ENCODE results near the gene SIX4.
"Not testable (repeated sequence)": the region's sequence is repeated elsewhere in the genome, so short reads cannot be mapped to it uniquely, and the experiment has no call there.

SIX4 gene

DNA sequence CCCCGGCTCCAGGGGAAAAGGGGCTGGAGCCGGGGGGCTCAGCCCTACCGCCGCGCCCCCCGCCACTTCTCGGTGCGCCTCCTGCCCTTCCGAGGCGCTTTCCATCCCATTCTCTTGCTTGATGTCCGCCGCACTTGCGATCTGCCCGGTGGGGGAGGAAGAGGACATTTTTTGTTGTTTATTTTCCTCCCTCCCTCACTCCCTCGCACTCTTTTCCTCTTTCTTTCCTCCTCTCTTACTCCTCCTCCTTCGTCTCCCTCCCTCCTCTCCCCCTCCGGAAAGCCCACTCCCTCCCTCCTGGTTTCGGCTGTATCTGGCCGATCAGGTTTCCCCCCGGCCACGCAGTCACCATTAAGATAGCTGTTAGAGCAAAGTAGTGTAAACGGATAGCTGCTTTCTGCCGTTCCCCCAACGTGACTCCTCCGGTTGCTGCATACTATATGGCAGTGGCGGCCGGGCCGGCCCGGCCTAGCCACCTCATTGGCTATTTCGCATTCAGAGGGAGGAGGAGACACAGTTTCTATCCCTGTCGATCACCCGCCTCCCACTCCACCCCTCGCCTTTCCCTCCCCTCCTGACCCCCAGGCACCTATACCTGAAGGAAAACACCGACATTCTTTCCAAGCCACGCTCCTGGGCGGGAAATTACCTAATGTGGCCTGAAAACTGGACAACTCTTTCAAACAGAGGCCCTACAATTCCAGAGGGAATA, at the start of gene SIX4:
TSS of gene SIX4 (minus strand) at position 445 of the 712 bp plus-strand sequence. CDS start at position 168, 277 bp downstream.
- DNase-seq (ENCODE audit: low read depth, low spot score), result no peak

DNA sequence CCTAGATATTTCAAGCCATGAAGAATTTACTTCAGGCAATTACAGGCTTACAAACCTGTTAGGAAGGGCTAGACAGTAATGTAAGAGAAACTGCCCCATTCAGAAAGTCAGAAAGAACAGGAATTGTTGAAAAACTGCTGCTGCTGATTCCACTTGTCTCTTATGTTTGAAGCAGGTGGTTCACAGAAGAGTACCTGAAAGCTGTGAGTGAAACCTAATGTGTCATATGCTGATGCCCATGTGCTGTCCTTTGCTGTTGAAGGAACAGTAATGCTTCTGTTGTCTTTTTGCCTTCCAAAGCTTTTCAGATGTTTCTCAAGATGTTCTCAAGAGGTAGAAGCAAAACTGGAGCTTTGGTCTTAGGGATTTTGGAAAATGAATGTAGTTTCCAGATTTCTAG, 49.4 kb upstream of the SIX4 start:
- no peak for DNase-seq (ENCODE audit: low read depth, low spot score)

DNA sequence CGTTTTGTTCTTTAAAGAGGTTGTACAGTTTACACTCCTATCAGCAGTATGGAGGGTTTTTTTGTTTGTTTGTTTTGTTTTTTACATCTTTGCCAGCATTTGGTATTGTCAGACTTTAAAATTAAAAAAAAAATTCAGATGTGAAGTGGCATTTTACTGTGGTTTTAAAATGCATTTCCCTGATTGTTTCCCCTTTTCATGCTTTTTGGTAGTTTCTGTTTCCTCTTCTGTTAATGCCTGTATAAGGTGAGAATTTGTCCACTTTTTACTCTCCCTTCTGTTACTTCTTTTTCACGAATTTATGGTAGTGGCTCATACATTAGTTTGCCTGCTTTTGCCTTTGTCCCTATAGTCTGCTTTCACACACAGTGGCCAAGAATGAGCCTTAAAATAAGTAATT, 47.0 kb upstream of the SIX4 start:
- DNase-seq (ENCODE audit: low read depth, low spot score), result no peak

DNA sequence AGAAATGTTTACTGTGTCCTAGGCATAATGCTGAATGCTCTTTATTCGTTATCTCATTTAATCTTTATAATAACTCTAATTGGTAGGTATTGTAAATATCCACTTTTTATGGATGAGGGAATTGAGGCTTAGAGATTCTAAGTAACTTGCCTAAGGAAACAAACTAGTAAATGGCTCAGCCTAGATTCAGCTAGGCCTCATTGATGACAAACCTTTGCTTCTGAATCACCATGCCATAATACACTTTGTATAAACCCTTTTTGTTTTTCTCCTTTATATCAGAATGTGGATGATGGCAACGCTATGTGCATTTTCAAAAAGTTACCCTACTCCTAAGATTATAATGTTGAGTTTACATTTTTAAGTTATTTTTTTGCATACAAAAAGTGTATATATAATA, 44.5 kb upstream of the SIX4 start:
- no peak for DNase-seq (ENCODE audit: low read depth, low spot score)

DNA sequence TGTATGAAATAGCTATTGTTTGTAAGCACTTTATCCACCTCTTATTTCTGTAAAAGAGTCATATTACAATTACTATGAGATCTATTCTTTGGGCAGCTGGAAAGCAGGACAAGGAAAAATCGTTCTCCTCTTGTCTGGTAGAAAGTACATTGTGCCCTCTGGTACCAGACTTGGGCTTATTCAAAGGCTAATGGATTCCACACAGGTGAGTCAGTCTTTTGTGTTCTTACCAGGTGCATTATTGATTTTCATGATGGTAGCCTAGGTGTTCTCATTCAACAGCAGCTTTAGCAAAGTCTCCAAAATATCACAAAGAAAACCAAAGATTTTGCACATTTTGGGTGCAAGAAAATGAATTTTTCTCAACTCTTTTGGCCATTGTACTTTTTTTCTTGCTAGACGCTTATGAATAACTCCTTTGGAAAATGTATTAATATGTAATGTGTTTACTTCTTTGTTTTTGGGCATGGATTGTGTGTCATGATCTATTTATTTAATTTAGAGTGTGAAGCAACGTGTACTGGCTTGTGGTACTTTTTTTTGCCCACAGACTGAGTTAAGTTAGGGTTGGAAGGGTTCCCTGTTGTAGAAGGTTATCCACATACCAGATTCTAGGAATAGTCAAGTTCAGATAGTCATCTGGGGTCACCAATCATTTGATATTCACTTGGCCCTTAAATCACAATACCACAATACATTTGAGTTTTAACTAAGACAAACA, 36.7 kb upstream of the SIX4 start:
- DNase-seq (ENCODE audit: low read depth, low spot score), result no peak

DNA sequence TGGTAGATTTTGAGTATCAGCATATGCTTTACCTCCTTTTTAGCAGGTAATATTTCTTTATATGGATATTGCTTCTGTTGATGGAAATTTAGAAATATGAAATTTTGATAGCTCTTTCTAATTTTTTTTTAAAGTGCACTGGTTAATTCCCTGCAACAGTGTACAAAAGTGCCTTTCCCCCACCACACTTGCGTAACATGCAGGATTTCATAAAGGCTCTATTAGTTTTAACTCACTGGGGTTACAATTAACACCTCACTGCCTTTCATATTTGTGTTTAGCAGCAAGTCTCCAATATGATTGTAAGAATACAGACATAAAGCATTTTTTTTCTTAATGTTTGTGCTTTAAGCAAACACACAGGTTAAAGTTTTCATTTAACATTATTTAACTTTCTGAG, 36.1 kb upstream of the SIX4 start:
- DNase-seq (ENCODE audit: low read depth, low spot score), result no peak

DNA sequence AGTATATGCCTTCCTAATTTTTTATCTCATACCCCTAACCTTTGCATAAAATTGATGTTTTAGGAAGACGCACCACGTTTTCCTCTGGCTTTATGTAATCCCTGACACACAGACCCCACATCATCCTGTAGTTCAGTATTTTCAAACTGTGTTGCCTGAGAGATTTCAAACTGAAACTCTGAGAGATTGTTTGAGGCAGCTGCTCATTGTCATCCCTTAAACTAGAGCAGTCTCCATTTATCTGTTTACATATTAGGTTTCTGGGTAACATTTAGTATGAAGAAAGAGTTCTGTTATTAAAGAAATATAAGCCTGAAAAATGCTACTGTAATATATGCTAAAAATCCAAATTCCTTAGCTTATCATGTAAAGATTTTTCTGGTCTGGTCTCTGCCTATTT, 34.7 kb upstream of the SIX4 start:
- no peak for DNase-seq (ENCODE audit: low read depth, low spot score)

DNA sequence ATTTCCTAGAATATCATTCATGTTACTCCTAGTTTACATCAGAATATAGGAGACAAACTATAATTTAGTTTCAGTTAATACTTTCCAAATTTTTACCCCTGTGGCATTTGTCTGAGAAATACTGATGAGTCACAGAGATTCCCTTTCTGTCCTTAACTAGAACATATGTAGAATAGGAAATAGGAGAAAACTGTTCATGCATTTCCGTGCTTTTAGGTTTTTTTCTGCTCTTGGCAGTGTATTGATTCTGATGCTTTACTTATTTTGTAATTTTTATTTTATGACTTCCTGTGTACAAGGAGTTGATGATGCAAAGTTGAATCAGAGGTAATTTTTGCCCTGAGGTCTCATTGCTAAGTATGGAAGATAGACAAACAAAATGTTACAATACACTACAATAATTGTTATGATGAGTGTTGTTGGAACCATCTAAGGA, 33.4 kb upstream of the SIX4 start:
- DNase-seq (ENCODE audit: low read depth, low spot score), result no peak

DNA sequence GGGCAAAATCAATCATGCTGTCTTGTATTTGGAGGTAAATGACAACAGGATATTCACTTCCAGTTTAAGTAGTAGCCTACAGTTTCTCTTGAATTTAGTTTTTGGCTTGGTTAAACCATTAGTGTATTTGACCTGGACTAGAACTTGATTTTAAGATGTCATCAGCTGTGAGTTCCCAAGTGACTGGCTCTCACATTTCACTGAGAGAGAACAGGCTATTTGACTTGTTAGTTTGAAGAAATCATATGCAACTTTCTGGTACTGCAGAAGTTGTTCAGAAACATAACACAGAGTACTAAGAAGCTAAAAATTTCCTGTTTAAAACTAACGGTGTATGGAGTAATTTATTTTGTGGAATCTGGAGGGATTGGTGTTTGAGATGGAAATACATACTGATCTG, 32.7 kb upstream of the SIX4 start:
- no peak for DNase-seq (ENCODE audit: low read depth, low spot score)

DNA sequence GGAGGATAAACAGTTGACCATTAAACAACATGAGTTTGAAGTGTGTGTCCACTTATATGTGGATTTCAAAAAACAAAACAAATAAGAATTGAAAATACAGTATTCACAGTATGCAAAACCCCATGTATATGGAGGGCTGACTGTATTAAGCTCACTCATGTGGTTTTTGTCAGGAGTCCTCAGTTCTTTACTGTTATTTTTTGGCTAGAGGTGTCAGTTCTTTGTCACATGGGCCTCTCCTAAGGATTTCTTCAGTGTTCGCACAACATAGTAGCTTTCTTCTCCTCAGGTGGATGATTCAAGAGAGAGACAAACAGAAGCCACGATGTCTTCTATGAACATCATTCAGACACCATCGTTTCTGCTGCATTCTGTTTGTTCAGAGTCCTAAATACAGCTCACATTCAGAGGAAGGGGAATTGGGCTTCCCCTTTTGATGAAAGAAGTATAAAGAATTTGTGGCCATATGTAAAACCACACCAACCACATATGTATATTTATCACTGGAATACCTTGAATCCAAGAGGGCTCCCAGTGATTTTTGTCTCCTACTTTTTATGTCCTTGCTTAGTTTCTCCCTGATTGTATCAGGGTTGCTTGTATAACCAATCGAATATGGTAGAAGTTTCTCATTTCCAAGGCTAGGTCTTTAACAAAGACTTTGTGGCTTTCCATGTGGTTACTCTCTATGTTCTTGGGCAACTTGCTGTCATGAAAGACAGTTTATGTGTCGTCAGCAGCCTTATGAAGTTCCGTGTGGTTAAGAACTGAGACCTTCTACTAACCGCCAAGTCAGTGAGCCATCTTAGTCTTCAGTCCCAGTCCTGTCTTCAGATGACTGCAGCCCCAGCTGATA, 29.3 kb upstream of the SIX4 start:
- peak; percentile 18 for DNase-seq (ENCODE audit: low read depth, low spot score)

DNA sequence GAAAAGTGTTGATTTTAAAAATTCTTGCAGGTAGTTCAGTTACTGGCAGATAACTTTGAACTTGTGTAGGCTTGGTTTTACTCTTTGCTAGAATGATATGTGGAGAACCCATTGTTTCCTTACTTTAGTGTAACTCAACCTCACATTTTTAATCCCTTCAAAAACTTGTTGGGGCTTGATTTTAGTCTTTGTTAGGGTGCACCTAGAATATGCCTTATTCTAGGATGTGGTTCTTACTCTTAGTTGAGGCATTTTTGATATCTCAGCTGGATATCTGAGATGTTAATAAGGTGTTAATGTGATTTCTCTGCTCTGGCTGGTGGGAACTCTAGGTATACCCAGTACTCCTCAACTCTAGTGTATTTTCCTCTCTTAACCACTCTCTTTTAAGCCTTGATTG, 20.4 kb upstream of the SIX4 start:
- no peak for DNase-seq (ENCODE audit: low read depth, low spot score)

DNA sequence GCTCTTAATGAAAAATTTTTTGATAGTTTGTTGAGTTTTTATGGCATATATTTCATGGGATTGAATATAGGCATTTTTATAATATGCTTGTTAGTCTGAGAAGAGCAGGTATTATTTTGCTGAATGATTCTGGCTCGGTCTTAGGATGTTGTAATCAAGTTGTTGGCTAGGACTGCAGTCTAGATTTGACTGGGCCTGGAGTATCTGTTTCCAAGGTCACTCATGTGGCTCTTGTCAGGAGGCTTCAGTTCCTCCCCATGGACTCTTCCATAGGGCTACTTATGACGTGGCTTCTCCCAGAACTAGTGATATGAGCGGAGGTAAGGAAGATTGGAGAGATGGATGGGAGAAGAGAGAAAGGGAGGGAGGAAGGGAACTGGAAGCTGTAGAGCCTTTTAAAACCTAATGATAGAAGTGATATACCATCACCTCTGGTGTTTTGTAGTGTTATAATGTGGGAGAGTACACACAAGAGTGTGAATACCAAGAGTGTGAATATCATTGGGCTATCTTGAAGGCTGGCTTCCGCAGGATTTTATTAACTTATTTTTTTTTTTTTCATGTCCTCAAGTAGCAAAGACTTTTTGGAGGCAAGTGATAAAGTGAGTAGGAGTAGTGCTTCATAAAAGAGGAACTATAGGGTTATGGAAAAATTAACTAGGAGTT, 14.8 kb upstream of the SIX4 start:
- no peak for DNase-seq (ENCODE audit: low read depth, low spot score)

DNA sequence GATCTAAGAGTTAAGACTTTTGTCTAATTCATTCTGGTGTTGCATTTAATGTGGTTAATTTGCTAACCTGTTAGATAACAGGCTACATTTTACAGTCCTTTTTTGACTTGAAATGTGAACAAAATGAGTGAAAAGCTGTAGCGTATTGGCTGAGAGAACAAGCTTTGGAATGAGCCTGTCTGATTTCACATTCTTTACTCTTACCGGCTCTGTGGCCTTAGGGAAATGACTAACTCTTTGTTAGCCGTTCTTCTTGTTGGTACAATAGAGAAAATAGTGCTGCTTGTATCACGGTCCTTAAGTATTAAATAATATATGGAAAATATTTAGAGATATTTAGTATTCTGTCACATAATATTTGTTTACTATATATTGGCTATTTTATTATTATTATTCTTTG, 12.3 kb upstream of the SIX4 start:
- no peak for DNase-seq (ENCODE audit: low read depth, low spot score)

DNA sequence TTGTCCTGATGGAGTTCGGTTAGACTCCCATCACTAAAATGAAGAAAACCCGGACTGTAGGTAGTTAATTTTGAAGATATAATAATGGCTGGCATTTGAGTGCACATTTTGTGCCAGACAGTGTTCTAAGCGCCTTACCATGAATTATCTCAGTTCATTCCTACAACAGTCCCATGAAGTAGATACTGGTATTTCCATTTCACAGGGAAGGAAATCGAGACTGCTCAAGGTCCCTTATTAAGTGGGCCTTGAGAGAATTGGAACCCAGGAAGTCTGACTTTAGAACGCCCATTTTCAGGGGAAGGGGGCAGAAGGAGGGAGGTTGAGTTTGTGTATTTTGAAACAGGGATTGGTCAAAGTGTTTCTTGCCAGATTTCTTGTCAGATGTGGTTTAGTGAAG, 11.3 kb upstream of the SIX4 start:
- no peak for DNase-seq (ENCODE audit: low read depth, low spot score)

DNA sequence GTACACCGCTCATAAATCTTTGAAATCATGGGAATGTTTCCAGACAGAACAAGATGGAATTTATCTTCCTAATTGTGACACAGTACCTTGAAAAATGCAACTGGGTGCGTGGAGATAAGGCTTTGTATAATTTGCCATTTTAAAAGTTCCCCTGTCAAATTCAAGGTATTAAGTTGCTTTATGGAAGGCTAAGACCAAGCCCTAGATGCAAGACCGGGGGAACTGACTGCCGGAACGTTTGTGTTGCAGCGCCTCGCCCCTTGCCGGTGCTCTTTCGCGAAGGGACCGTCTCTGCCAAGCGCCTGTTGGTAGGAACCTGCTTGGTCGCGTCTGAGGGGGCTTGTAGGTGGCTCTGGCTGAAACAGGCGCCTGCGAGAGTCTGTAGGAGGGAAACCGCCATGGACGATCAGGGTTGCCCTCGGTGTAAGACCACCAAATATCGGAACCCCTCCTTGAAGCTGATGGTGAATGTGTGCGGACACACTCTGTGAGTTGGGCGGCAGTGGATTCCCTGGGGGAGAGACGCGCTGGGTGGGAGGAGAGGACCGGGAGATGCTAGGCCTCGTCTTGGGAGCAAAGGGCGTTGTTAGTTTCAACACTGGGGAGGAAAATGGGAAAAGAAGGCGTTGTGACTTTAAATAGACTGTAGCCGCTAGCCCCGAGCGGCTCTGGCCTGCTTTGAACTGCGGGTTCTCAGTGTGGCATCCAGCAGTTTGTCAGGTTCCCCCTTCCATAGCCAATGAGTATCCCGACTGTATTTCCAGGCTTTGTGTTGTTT, 10.5 kb upstream of the SIX4 start, which contains the start of gene MNAT1:
TSS of gene MNAT1 (plus strand) at position 297 of the 778 bp plus-strand sequence. CDS start at position 399, 102 bp downstream.
- peak; percentile 57 for DNase-seq (ENCODE audit: low read depth, low spot score)

DNA sequence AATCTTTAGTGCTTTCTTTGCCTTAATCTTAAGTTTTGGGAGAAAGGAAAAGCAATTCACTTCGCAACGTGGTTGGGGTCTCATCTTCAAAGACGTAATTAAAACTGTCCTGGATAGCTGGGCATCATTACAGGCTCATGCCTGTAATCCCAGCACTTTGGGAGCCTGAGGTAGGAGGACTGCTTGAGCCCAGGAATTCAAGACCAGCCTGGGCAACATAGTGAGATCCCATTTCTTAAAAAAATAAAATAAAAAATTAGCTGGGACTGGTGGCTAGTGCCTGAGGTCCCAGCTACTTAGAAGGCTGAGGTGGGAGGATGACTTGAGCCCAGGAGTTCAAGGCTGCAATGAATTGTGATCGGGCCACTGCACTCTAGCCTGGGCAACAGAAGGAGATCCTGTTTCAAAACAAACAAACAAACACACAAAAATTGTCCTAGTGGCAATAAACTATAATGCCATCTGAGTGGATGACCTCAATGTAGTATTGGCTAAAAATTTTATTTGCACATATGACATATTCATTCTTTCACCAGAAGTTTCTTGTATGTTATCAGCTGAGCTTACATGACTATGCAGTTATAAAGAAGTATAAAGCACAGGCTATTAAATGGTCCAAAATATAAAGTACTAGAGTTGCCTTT, 8.8 kb upstream of the SIX4 start:
- DNase-seq (ENCODE audit: low read depth, low spot score), result no peak

DNA sequence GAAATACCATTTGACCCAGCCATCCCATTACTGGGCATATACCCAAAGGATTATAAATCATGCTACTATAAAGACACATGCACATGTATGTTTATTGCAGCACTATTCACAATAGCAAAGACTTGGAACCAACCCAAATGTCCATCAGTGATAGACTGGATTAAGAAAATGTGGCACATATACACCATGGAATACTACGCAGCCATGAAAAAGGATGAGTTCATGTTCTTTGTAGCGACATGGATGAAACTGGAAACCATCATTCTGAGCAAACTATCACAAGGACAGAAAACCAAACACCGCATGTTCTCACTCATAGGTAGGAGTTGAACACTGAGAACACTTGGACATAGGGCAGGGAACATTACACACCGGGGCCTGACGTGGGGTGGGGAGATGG, 7.1 kb upstream of the SIX4 start:
- not testable (repeated sequence) for DNase-seq (ENCODE audit: low read depth, low spot score)

DNA sequence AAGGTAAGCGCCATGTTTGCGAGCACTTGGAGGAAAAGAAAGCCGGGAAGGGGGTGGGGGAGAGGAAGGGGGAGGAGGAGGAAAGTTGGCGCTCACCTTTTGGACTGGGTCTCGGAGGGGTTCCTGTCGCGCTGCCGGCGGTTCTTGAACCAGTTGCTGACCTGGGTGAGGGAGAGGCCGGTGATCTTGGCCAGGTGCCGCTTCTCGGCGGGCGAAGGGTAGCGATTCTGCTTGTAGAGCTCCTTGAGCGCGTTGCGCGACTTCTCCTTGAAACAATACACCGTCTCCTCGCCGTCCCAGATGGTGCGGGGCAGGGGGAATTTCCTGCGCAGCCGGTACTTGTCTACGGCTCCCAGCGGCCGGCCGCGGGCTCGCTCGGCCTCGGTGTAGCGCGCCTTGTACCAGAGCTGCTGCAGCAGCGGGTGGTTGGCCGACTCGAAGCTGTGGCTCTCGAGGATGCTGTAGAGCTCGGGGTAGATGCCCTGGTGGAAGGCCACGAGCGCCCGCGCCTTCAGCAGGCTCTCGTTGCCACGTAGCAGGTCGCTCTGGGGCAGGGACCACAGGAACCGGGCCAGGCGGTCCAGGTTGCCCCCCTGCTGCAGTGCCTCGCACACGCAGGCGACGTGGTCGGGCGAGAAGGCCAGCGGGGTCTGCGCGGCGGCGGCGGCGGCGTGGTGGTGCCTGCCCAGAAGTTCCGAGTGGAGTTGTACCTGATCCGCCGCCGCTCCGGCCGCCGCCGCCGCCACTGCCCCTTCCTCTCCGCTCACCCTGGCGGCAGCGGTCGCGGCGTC, 840 bp downstream of the SIX4 start:
- DNase-seq (ENCODE audit: low read depth, low spot score), result no peak

DNA sequence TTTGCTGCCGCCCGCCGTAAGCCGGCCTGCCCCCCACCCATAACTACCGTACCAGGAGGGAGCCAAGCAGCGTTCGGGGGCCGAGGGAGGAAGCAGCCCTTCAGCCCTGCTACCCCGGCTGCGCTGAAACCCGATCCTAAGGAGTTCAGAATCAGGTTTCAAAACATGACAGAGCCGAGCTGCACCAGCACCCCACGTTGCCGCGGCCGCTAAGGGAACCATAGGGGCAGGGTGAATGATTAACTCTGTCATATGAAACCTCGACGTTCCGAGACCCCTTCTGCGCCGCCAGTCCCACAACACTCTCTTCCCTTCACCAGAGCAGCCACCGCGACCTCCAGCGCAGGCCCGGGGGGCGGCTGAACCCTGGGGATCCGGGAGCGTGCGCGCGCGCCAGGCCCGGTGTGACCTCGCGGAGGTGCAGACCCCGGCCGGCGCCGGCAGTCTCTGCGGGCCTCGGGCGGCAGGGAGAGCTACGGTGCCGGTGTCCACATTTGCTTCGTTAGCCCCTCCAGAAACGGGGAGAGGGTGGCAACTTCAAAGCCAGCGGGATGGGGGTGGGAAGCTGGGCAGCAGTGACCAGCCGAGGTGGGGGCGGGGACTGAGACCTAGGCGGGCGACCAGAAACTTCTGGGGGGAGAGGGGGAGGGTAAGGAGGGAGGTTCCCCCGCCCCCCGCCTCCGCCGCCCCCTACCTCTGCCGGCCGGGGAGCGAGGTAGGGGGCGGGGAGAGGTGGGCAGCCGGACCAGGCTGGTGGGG, 1.6 kb downstream of the SIX4 start:
- no peak for DNase-seq (ENCODE audit: low read depth, low spot score)

Data from activated CD4-positive, CD25-positive, alpha-beta regulatory T cell treated with anti-CD3 and anti-CD28 coated beads, Interleukin-2, amount 50 U/mL, for 16 hours (primary cell).